Measurements from ENCODE around the gene TTC21A.

GRCh38 chr3:39176025-39176714, 68.7 kb downstream of the TTC21A start:
- no peak for TF ChIP-seq EZH2 (IDR thresholded peaks at IDR 0.05; ENCODE audit: low read depth)
- no peak for TF ChIP-seq CTCF (conservative IDR thresholded peaks at IDR 0.05)

Data from PC-9 (cell line).